Stimulated activated naive CD8-positive, alpha-beta T cell treated with anti-CD3 and anti-CD28 coated beads, Interleukin-15, amount 100 ng/mL, for 72 hours (primary cell): Measurements from ENCODE around the gene CSK.
A peak's percentile ranks its signal among the peaks of the same experiment; 100 is the strongest.

ENCODE experiments used
- ATAC-seq: fragments of 150-1000 bp; cut with Tn5 transposase; 2 replicates; pipeline ENCODE4 v1.10.0; 2021; ENCODE audit warnings: mild to moderate bottlenecking, moderate library complexity
- DNase-seq, 2 donors: peaks; one replicate each; pipeline ENCODE4 v3.0.0; 2021 to 2022
- H3K27ac Mint-ChIP-seq, 2 donors: one replicate each; pipeline ENCODE4 v1.8.0; 2022; ENCODE audit warnings: mild to moderate bottlenecking in 2 of 2, mixed read lengths in 2 of 2, moderate library complexity in 2 of 2
- H3K27me3 Mint-ChIP-seq: one replicate; pipeline ENCODE4 v1.8.0; 2022; ENCODE audit warnings: mixed read lengths
- H3K4me1 Mint-ChIP-seq: one replicate; pipeline ENCODE4 v1.8.0; 2022; ENCODE audit warnings: mild to moderate bottlenecking, mixed read lengths
- H3K4me3 Mint-ChIP-seq, 2 donors: one replicate each; pipeline ENCODE4 v1.8.0; 2022; ENCODE audit warnings: mild to moderate bottlenecking in 2 of 2, mixed read lengths in 2 of 2, moderate library complexity in 1 of 2
- H3K9me3 Mint-ChIP-seq, 2 donors: one replicate each; pipeline ENCODE4 v1.8.0; 2022; ENCODE audit warnings: mixed read lengths in 2 of 2

The CSK gene

DNA sequence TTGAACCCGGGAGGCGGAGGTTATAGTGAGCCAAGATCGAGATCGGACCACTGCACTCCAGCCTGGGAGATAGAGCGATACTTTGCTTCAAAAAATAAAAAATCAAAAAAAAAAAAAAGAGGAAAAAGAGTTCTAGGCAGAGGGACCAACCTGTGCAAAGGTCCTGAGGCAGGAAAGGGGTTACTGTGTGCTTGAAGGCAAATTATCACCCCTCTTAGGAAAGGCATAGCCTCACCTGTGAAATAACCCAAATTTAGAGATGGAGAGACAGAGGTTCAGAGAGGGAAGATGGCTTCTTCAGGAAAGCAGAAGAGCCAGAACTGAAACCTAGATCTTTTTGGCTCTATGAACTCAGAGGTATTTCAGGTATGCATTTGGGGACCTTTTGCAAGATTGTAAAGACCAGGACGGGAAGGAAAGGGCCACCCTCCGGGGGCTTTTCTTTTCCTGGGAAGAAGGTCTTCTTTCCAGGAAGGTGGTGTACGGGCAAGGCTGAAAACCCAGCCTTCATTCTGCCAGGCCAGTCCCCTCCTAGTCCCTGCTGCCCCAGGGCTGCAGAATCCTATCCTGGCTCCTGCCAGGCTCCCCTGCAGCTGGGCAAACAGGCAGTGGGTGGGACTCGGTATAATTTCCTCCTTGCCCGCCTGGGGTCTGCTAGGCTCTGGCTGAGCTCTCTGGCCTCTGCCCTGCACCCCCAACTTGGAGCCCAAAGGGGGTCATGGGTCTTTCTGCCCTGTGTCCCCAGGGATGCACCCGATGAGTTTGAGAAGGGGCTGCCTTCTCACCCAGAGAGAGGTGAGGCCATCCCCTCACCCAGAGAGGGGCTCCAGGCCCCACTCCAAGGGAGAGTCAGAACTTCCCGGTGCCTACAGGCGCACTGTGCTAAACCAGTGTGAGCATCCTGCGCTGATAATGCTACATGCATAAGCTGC, 14.4 kb upstream of the CSK start:
- no peaks in the 10 kb centered on the region for H3K27me3 Mint-ChIP-seq
- no peak overlapping the region for H3K4me3 Mint-ChIP-seq
- ATAC-seq (no peak), DNase-seq (no peak)
- H3K9me3 Mint-ChIP-seq = no peaks in the 10 kb centered on the region
- H3K4me1 Mint-ChIP-seq = peaks cover 41% of the 10 kb centered on the region
- no peak overlapping the region for H3K27ac Mint-ChIP-seq

DNA sequence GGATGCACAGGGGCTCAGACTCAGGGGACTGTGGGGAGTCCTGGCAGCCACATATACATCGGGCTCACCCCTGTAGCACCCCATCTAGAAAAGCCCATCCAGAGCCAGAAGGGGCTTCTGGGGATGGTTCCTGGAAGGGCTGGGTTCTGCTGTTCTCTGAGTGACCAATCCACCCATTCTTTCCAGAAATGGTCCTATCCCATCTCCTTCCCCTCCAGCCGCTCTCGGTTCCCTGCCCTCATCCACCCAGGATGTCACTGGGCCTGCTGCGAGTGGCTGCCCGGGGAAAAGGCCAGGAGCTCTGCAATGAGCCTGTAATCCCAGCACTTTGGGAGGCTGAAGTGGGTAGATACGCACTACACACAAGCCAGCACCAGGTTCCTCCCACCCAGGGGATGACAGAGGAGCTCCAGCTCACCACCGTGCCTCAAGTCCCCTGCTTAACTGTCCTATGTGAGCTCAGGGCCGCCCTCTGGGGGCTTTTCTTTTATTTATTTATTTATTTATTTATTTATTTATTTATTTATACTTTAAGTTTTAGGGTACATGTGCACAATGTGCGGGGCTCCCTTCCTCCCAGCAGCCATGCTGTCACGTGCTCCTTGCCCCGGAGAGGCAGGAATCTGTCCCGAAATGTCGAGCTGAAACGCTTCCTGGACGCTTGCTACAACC, 13.6 kb upstream of the CSK start:
- peak overlapping the region; percentile 31 to 73 for H3K4me3 Mint-ChIP-seq
- ATAC-seq = no peak
- no peak for DNase-seq
- no peaks in the 10 kb centered on the region for H3K27me3 Mint-ChIP-seq
- H3K27ac Mint-ChIP-seq = peak overlapping the region in 1 of 2 donors; percentile 7
- H3K4me1 Mint-ChIP-seq = peaks cover 41% of the 10 kb centered on the region
- H3K9me3 Mint-ChIP-seq = no peaks in the 10 kb centered on the region

DNA sequence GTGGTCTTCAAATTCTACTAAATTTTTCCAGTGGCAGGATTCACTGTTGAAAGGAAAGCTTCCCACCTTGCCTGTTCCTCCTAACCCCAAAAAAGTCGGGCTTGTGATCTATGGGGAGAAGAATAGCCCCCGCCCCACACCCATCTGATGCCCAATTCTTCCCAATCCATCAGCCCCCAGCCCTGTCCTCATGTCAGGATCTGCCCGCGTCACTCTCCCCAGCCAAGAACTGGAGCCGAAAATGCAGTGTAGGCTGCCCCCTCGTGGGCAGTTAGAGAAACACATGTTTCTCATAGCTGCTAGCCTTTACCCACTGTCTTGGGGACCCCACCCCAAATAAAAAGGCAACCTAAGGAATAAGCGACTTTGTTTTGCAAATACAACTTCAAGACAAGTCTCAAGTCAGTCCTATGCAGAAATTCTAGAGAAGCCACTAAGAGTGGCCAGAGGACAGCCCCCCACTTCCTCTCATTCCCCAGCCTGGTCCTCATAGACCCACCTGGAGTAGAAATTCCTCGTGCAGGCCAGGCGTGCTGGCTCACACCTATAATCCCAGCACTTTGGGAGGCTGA, 13.0 kb upstream of the CSK start:
- Mint-ChIP-seq H3K27ac (peak overlapping the region in 1 of 2 donors; percentile 7), H3K27me3 (no peaks in the 10 kb centered on the region), H3K4me1 (peaks cover 44% of the 10 kb centered on the region), H3K4me3 (peak overlapping the region; percentile 31 to 73), H3K9me3 (no peaks in the 10 kb centered on the region)
- DNase-seq (peak; percentile 65 to 66), ATAC-seq (peak; percentile 48)

DNA sequence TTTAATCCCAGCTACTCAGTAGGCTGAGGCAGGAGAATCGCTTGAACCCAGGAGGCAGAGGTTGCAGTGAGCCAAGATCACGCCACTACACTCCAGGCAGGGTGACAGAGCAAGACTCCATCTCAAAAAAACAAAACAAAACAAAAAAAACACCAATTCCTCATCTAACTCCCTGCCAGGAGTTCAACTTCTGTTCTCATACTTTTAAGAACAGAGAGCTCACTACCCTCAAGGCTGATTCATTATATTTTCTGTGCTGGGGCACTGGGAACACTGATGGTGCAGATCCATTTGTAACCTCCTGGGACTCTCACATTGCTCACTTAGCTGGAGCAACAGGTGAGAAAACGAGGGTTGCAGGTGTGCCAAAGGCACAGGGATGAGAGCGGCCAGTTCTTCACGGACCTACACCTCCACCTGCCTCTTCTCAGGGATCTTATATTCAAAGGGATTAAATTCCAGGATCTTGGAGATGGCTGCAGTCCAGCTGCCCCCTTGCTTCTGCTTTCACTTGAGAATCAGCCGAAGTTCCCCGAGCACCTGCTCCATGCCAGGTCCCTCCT, 12.3 kb upstream of the CSK start:
- no peak for ATAC-seq

DNA sequence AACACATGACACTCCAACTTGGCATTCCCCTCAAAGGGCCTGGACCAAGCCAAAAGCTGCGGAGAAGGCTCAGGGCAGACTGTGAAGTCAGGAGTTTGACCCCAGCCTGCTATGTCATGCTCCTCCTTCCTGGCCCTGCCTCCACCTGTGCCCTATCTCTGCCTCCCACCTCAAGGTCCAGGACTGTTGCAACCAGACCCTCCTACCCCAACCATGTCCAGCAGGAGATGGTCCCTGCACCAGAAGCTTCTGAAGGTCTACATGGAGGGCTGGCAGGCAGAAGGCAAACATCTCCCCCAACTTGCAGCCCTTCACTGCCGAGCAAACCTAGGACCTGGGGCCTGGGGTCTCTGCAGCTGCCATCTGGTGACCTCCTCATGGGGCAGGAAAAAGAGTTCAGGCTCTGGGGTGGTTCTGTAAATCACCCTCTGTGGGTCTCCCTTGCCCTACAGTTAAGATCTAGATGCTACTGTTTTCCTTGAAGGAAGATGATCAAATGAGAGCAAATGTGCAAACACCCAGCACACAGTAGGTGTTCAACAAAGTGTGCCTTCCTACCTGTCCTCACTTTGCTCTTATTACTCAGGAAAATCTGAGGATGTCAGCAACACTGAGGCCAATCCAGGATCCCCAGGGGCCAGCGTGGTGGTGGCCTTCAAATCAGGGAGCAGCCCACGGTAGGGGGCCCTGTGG, 11.5 kb upstream of the CSK start:
- no peaks in the 10 kb centered on the region for H3K9me3 Mint-ChIP-seq
- ATAC-seq = no peak
- peaks cover 53% of the 10 kb centered on the region for H3K4me1 Mint-ChIP-seq
- H3K4me3 Mint-ChIP-seq = no peak overlapping the region
- DNase-seq = no peak
- no peak overlapping the region for H3K27ac Mint-ChIP-seq
- no peaks in the 10 kb centered on the region for H3K27me3 Mint-ChIP-seq

More for the DNA sequence above, 12.3 kb upstream of the CSK start:
- Mint-ChIP-seq H3K27ac (no peak overlapping the region), H3K4me3 (no peak overlapping the region), H3K9me3 (no peaks in the 10 kb centered on the region), H3K4me1 (peaks cover 46% of the 10 kb centered on the region), H3K27me3 (no peaks in the 10 kb centered on the region)
- DNase-seq = no peak

DNA sequence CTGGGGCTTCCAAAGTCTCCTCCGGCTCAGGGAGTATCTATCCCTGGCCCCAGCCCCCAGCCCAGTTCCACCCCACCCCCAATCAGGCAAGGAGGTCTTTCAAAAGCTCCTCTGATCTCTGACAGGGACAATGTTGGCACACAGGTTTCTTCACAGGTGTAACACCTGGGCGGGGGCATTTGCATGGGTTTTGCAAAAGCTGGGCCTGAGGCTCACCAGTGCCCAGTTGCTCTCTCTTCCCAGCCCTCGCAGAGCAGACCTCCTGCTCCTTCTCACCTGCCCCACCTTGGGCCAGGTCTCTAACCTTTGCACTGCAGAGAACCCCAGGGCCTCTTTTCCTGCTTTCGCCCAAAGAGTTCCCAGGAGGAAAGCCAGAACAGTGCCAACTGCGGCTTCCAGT, 8.6 kb upstream of the CSK start:
- peaks cover 82% of the 10 kb centered on the region for H3K4me1 Mint-ChIP-seq
- DNase-seq (no peak), ATAC-seq (no peak)
- H3K4me3 Mint-ChIP-seq = no peak overlapping the region
- H3K27ac Mint-ChIP-seq = peak overlapping the region in 1 of 2 donors; percentile 56
- H3K27me3 Mint-ChIP-seq = no peaks in the 10 kb centered on the region
- H3K9me3 Mint-ChIP-seq = no peaks in the 10 kb centered on the region

DNA sequence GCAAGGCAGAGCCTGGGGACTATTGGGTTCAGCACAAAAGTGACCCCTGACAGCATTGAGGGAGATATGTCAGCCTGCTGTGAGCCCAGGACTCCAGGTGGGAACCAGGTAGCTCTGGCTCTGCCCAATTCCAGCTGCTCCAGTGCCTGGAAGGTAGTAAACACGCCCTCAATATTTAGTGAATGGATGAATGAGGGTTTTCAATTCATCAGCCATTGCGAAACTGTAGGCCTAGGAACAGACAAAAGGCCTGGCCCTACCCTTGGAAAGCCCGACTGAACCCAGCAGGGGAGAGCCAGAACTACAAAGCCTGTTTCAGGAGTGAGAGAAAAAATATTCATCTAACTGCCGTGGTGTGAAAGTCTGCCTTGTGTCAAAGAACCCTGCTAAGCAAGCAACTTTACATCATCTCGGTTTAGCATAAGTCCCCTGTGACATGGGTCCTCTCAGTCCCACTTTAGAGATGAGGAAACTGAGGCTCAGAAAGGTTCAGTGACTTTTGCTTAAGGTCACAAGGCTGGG, 8.1 kb upstream of the CSK start:
- Mint-ChIP-seq H3K27me3 (no peaks in the 10 kb centered on the region), H3K9me3 (no peaks in the 10 kb centered on the region), H3K4me1 (peaks cover 82% of the 10 kb centered on the region), H3K4me3 (no peak overlapping the region), H3K27ac (no peak overlapping the region)
- DNase-seq (no peak), ATAC-seq (no peak)

DNA sequence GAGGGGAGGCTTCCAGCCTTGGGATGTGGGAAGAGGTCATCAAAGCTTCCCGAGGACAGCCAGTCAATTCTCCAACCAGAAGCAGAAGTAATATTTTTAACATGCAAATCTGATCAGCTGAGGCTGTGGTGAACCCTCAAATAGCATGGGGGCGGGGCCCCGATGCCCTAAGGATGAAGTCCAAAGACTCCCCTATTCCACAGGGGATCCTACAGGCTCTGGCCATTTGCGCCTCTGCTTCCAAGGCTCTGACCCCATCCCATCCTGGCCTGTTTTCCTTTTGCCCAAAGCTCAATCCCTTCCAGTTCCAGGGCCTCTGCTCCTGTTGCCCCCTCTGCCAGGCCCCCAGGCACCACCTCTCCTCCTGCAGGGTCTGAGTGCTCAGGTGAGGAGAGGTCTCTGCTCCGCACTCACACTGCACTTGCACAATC, 6.7 kb upstream of the CSK start:
- H3K27ac Mint-ChIP-seq = peak overlapping the region in 1 of 2 donors; percentile 27
- DNase-seq (no peak), ATAC-seq (no peak)
- H3K27me3 Mint-ChIP-seq = no peaks in the 10 kb centered on the region
- peaks cover 93% of the 10 kb centered on the region for H3K4me1 Mint-ChIP-seq
- H3K4me3 Mint-ChIP-seq = no peak overlapping the region
- no peaks in the 10 kb centered on the region for H3K9me3 Mint-ChIP-seq

DNA sequence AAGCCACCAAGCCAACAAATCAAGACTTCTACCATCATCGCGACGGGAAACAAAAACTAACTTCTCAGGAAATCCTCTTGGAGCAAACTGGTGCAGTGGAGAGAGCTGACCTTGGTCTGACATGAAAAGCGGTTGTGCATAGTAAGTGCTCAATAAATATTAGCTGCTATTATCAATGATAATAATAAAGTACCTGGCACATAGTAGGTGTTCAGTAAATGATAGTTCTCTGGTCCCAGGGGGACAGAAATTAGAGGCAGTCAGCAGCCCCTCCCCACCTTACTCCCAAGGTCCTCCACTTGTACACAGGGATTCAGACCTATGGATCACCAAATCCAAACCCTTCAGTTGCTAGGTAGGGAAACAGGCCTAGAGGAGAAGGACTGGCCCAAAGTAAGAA, 6.0 kb upstream of the CSK start:
- ATAC-seq = no peak
- no peaks in the 10 kb centered on the region for H3K27me3 Mint-ChIP-seq
- peak overlapping the region; percentile 43 to 89 for H3K27ac Mint-ChIP-seq
- no peak for DNase-seq
- peaks cover 93% of the 10 kb centered on the region for H3K4me1 Mint-ChIP-seq
- no peaks in the 10 kb centered on the region for H3K9me3 Mint-ChIP-seq
- peak overlapping the region; percentile 29 to 88 for H3K4me3 Mint-ChIP-seq

DNA sequence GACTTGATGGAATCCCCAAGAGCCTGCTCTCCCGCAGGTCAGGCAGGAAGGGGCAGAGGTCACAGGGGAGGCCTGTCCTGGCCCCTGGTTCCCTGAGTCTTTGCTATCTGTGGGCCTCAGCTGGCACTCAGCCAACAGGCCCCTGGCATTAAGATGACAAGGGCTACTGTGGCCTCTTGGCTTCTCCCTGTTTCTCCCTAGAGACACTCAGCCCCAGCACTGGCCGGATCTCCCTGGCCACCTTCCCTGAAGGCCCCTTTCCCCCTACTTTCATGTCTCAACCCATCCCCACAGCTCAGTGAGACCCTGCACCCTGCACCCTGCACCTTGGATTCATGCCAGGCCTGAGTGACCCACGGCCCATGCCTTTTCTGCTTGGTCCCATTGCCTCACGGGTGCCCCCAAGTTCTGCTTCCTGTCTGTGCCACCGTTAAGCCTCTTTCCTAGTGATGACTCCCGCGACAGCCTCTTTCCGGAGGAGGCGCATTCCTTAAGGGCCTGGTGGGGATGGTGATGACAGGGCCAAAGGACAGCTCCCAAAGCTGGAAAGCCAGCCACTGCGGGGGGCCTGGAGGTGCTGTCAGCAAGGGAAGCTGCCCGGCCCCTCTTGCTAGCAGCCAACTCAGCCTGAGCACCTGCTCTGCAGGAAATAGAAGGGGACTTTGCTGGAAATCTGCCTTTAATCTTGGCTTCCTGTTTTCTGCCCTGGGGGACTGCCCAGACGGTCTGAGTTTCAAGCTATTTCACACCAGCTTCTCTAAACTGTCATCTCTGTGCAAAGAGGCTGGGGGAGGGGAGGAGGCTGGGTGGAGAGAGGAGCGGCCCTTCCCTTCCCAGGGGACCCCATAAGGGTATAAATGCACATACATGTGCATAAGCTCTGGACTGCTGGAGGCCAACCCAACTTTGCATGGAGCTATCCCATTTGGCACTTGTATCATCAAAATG, 4.8 kb upstream of the CSK start:
- peak; percentile 60 to 82 for DNase-seq
- Mint-ChIP-seq H3K27me3 (no peaks in the 10 kb centered on the region), H3K27ac (peak overlapping the region; percentile 99), H3K4me1 (peaks cover 88% of the 10 kb centered on the region), H3K4me3 (peak overlapping the region; percentile 86 to 88), H3K9me3 (no peaks in the 10 kb centered on the region)
- ATAC-seq = peak; percentile 77

DNA sequence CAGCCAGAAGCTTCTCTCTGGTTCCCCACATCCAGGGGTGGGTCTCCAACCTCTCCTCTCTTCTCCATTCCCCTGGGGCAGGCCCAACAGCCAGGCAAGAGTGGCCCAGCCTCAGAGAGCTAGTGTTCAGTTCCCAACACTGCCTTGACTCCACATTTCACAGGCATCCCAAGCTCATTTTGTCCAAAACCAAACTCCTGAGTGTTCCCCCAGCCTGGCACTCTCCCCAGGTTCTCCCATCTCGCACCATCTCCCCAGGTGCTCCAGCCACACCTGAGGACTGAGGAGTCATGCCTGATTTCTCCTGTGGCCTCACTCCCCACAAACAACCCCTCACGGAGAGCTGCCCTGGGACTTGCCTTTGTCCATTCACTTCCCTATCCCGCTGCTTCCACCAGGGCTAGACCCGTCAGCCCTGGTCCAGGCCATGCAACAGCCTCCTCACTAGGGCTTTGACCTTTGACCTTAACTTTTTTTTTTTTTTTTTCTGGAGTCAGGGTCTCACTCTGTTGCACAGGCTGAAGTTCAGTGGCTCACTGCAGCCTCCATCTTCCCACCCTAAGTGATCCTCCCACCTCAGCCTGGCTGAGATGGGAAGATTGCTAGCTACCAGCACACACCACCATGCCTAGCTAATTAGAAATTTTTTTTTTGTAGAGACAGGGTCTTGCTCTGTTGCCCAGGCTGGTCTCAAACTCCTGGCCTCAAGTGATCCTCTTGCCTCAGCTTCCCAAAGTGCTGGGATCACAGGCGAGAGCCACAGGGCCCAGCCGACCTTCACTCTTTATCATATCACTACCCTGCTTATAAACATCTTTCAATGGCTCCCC, 3.9 kb upstream of the CSK start:
- Mint-ChIP-seq H3K27me3 (no peaks in the 10 kb centered on the region), H3K27ac (peak overlapping the region; percentile 99), H3K4me3 (peak overlapping the region; percentile 86 to 88), H3K9me3 (no peaks in the 10 kb centered on the region), H3K4me1 (peaks cover 81% of the 10 kb centered on the region)
- ATAC-seq = peak; percentile 32
- DNase-seq = no peak

DNA sequence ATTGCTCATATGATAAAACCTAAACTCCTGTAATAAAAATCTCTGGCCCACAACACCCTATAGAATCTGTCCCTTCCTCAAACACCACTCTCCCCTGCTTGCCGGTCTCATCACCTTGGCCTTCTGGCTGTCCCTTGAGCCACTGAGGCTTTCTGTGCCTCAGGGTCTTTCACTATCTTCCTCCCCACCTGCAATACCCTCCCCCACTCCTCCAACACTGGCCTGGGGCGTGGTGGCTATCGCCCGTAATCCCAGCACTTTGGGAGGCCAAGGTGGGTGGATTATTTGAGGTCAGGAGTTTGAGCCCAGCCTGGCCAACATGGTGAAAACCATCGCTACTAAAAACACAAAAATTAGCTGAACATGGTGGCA, 3.3 kb upstream of the CSK start:
- ATAC-seq (no peak), DNase-seq (no peak)
- no peaks in the 10 kb centered on the region for H3K9me3 Mint-ChIP-seq
- peak overlapping the region; percentile 86 to 88 for H3K4me3 Mint-ChIP-seq
- H3K4me1 Mint-ChIP-seq = peaks cover 79% of the 10 kb centered on the region
- H3K27me3 Mint-ChIP-seq = no peaks in the 10 kb centered on the region
- H3K27ac Mint-ChIP-seq = peak overlapping the region; percentile 99

DNA sequence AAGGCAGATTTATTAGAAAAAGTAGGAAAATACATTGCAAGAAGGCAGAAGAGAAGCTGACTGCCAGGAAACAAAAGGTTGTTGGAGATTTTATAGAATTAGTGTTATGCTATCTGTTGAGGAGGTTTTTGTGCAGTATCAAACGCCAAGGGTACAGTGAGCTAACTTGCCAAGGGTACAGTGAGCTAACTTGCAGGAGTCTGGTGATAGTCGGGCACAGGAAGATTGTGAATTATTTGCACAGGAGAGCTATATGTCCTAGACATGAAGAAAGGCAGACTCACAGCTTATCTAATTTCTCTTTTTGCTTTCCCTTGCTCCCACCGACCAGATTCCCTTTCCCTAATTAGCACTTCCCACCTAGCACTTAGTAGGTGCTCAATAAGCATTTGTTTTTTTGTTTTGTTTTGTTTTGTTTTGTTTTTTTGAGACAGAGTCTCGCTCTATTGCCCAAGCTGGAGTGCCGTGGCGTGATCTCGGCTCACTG, 2.7 kb upstream of the CSK start:
- Mint-ChIP-seq H3K4me3 (peak overlapping the region; percentile 86 to 96), H3K27me3 (no peaks in the 10 kb centered on the region)

More for the DNA sequence above, 2.7 kb upstream of the CSK start:
- ATAC-seq (no peak), DNase-seq (no peak)
- Mint-ChIP-seq H3K27ac (peak overlapping the region; percentile 99), H3K9me3 (no peaks in the 10 kb centered on the region), H3K4me1 (peaks cover 77% of the 10 kb centered on the region)
